Measurements from ENCODE around the gene PLEKHA1.

DNA sequence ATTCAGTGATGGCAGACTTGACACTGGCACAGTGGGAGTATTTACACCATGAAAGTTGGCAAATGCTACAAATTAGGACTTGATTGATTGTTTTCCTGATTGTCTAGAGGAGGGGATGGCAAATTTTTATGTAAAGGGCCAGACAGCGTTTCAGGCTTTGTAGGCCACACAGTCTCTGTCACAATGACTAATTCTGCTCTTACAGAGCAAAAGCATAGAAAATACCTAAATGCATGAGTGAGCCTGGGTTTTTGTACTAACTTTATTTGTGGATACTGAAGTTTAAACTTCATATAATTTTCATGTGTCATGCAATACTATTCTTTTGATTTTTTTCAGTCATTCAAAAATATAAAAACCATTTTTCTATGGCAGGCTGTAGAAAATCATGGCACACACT lies 71.0 kb downstream of the PLEKHA1 start:
- TF ChIP-seq CTCF (IDR thresholded peaks at IDR 0.05; ENCODE audit: low read depth, low read length) (no peak), EZH2phosphoT487 (IDR thresholded peaks at IDR 0.05; ENCODE audit: low read depth) (no peak)
